Liver (tissue), 9 donors: ENCODE results near the gene DCXR. TPM values are rescaled to one million over a fixed set of nuclear protein-coding genes. Genes with fewer than 3 reads are reported as not detected.

Source experiments
- DNase-seq: peaks from one replicate; pipeline ENCODE4 v3.0.0-alpha.2; 2017; ENCODE audit warnings: low spot score
- H3K27ac ChIP-seq, 2 donors: one replicate each; pipeline ENCODE4 v1.7.0; 2013; ENCODE audit warnings: inconsistent platforms in 2 of 2, low read length in 2 of 2, control low read depth in 1 of 2, low read depth in 1 of 2, mild to moderate bottlenecking in 1 of 2
- H3K27me3 ChIP-seq, 4 donors: one replicate each; pipeline versions ENCODE4 v1.6.1 to v1.7.0; 2013; ENCODE audit warnings: low read length in 3 of 4, inconsistent platforms in 1 of 4, mild to moderate bottlenecking in 1 of 4, moderate library complexity in 1 of 4; ENCODE audit not compliant: control insufficient read depth in 4 of 4, insufficient read depth in 4 of 4
- H3K36me3 ChIP-seq, 4 donors: one replicate each; pipeline versions ENCODE4 v1.6.1 to v1.7.0; 2013; ENCODE audit warnings: low read length in 3 of 4, mild to moderate bottlenecking in 3 of 4, low read depth in 1 of 4, moderate library complexity in 1 of 4; ENCODE audit not compliant: control insufficient read depth in 4 of 4, insufficient read depth in 3 of 4
- H3K4me1 ChIP-seq, 4 donors: one replicate each; pipeline versions ENCODE4 v1.6.1 to v1.7.0; 2013; ENCODE audit warnings: low read length in 3 of 4, mild to moderate bottlenecking in 3 of 4, moderate library complexity in 1 of 4; ENCODE audit not compliant: control insufficient read depth in 4 of 4, insufficient read depth in 4 of 4
- H3K4me3 ChIP-seq, 3 donors: one replicate each; pipeline versions ENCODE4 v1.6.1 to v1.7.0; 2013; ENCODE audit warnings: low read length in 3 of 3, control low read depth in 1 of 3, low read depth in 1 of 3, mild to moderate bottlenecking in 1 of 3
- H3K9ac ChIP-seq, 2 donors: one replicate each; pipeline ENCODE4 v1.7.0; 2013; ENCODE audit warnings: low read length in 2 of 2, mild to moderate bottlenecking in 2 of 2, moderate library complexity in 2 of 2, control low read depth in 1 of 2, low read depth in 1 of 2
- H3K9me3 ChIP-seq, 4 donors: one replicate each; pipeline versions ENCODE4 v1.6.1 to v1.7.0; 2013; ENCODE audit warnings: low read length in 3 of 4; ENCODE audit not compliant: control insufficient read depth in 4 of 4
- FOXA1 ChIP-seq: IDR thresholded peaks from 2 replicates; pipeline ENCODE4 v1.6.1; 2016; ENCODE audit warnings: antibody characterized with exemption
- GABPA ChIP-seq, 2 donors: IDR thresholded peaks in 1 of 2; conservative IDR thresholded peaks in 1 of 2; 2 replicates each; pipeline ENCODE4 v1.6.1; 2016; ENCODE audit warnings: antibody characterized with exemption in 2 of 2, mild to moderate bottlenecking in 1 of 2, moderate library complexity in 1 of 2
- HNF4A ChIP-seq, 2 donors: conservative IDR thresholded peaks; 2 replicates each; pipeline ENCODE4 v1.6.1; 2016; ENCODE audit warnings: antibody characterized with exemption in 2 of 2, mild to moderate bottlenecking in 2 of 2
- HNF4G ChIP-seq: IDR thresholded peaks from 2 replicates; pipeline ENCODE4 v1.6.1; 2016; ENCODE audit warnings: antibody characterized with exemption
- JUND ChIP-seq, 2 donors: IDR thresholded peaks; 2 replicates each; pipeline ENCODE4 v1.6.1; 2016; ENCODE audit warnings: antibody characterized with exemption in 2 of 2
- NR2F2 ChIP-seq: IDR thresholded peaks from 2 replicates; pipeline ENCODE4 v1.6.1; 2016; ENCODE audit warnings: antibody characterized with exemption
- RXRA ChIP-seq, 2 donors: IDR thresholded peaks; 2 replicates each; pipeline ENCODE4 v1.6.1; 2017 to 2018; ENCODE audit warnings: antibody characterized with exemption in 2 of 2, mild to moderate bottlenecking in 1 of 2
- SP1 ChIP-seq: IDR thresholded peaks from 2 replicates; pipeline ENCODE4 v1.6.1; 2018; ENCODE audit warnings: antibody characterized with exemption, mild to moderate bottlenecking
- TAF1 ChIP-seq: conservative IDR thresholded peaks from 2 replicates; pipeline ENCODE4 v1.6.1; 2016; ENCODE audit warnings: antibody characterized with exemption, mild to moderate bottlenecking
- YY1 ChIP-seq: IDR thresholded peaks from 2 replicates; pipeline ENCODE4 v1.6.1; 2016; ENCODE audit warnings: antibody characterized with exemption, mild to moderate bottlenecking
- WGBS: extraction: QIAGEN DNeasy Blood & Tissue Kit; methylation state at CpG from one replicate; pipeline ENCODE4 v1.1.7; 2013; 5-methylcytosine and 5-hydroxymethylcytosine counted together
- polyA plus RNA-seq, 2 donors: library from polyadenylated mRNA; stranded (reverse) in 1 of 2; unstranded in 1 of 2; fragments of 200-250 nt in 1 of 2; fragments of >200 nt in 1 of 2; fragmentation: Nextera tagmentation in 1 of 2; extraction: Ambion mirVana in 1 of 2; gene quantifications; one replicate each; pipeline versions ENCODE4 v1.2.1 to v1.2.3, GENCODE V29; 2013 to 2015
- total RNA-seq, 2 donors: library from RNA; depleted of rRNA; stranded (reverse); fragments of >200 nt; gene quantifications; one replicate each; pipeline ENCODE4 v1.2.3, GENCODE V29; 2014
- TF ChIP-seq, protein P1 (sequence below): IDR thresholded peaks from 2 replicates; pipeline ENCODE4 v1.6.1; 2016; ENCODE audit warnings: antibody characterized with exemption
- TF ChIP-seq, protein P2 (sequence below): IDR thresholded peaks from 2 replicates; pipeline ENCODE4 v1.6.1; 2016; ENCODE audit warnings: antibody characterized with exemption, mild to moderate bottlenecking
- TF ChIP-seq, protein P3 (sequence below): IDR thresholded peaks from 2 replicates; pipeline ENCODE4 v1.6.1; 2016; ENCODE audit warnings: antibody characterized with exemption
- TF ChIP-seq, protein P4 (sequence below): IDR thresholded peaks from 2 replicates; pipeline ENCODE4 v1.6.1; 2016; ENCODE audit warnings: antibody characterized with exemption
- donor health status: healthy.
- donor health status: healthy.
- donor health status: healthy.
- donor health status: healthy.
- donor health status: healthy.

DCXR gene
- total and polyA plus RNA-seq, 4 donors, result 58.6 to 1,190 (median 585) TPM

DNA sequence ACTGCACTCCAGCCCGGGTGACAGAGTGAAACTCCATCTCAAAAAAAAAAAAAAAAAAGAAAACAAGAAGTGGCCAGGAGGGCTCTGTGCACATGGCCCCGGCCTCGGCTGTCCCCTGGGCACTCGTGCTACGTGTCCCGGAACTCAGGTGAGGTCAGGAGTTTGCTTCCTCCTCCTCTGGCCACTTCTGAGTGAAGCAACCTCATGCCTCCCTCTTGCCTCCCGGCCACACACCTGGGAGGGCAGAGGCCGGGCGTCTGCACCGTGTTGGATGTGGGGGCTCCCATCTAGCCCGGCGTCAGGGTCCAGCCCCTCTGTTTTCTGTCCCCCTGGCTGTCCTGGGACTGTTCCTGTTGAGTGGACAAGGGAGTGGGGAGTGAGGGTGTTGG is 37.9 kb downstream of the DCXR start:
- no peak overlapping the region for H3K9ac ChIP-seq
- peaks cover 6 to 21% (median 12%) of the 10 kb centered on the region in 4 donors for H3K4me1 ChIP-seq
- no peak for DNase-seq
- peaks cover 0 to 3% (median under 1%) of the 10 kb centered on the region in 4 donors for H3K36me3 ChIP-seq
- 76% methylated on average over 12 of the region's 12 CpGs for WGBS
- H3K4me3 ChIP-seq, result no peak overlapping the region
- H3K27ac ChIP-seq, result peak overlapping the region in 1 of 2 donors; percentile 52
- no peaks in the 10 kb centered on the region for H3K27me3 ChIP-seq
- TF ChIP-seq YY1, result no peak
- TF ChIP-seq, protein P1, sequence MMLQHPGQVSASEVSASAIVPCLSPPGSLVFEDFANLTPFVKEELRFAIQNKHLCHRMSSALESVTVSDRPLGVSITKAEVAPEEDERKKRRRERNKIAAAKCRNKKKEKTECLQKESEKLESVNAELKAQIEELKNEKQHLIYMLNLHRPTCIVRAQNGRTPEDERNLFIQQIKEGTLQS, result no peak
- TF ChIP-seq RXRA (IDR thresholded peaks at IDR 0.05), result peak in 1 of 2 donors; percentile 7
- TF ChIP-seq JUND (IDR thresholded peaks at IDR 0.05), result no peak
- TF ChIP-seq, protein P2, sequence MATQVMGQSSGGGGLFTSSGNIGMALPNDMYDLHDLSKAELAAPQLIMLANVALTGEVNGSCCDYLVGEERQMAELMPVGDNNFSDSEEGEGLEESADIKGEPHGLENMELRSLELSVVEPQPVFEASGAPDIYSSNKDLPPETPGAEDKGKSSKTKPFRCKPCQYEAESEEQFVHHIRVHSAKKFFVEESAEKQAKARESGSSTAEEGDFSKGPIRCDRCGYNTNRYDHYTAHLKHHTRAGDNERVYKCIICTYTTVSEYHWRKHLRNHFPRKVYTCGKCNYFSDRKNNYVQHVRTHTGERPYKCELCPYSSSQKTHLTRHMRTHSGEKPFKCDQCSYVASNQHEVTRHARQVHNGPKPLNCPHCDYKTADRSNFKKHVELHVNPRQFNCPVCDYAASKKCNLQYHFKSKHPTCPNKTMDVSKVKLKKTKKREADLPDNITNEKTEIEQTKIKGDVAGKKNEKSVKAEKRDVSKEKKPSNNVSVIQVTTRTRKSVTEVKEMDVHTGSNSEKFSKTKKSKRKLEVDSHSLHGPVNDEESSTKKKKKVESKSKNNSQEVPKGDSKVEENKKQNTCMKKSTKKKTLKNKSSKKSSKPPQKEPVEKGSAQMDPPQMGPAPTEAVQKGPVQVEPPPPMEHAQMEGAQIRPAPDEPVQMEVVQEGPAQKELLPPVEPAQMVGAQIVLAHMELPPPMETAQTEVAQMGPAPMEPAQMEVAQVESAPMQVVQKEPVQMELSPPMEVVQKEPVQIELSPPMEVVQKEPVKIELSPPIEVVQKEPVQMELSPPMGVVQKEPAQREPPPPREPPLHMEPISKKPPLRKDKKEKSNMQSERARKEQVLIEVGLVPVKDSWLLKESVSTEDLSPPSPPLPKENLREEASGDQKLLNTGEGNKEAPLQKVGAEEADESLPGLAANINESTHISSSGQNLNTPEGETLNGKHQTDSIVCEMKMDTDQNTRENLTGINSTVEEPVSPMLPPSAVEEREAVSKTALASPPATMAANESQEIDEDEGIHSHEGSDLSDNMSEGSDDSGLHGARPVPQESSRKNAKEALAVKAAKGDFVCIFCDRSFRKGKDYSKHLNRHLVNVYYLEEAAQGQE, result no peak
- TF ChIP-seq, protein P3, sequence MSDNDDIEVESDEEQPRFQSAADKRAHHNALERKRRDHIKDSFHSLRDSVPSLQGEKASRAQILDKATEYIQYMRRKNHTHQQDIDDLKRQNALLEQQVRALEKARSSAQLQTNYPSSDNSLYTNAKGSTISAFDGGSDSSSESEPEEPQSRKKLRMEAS, result no peak
- TF ChIP-seq FOXA1, result no peak
- no peak for TF ChIP-seq HNF4A (conservative IDR thresholded peaks at IDR 0.05)
- TF ChIP-seq NR2F2, result no peak
- H3K9me3 ChIP-seq, result no peaks in the 10 kb centered on the region

DNA sequence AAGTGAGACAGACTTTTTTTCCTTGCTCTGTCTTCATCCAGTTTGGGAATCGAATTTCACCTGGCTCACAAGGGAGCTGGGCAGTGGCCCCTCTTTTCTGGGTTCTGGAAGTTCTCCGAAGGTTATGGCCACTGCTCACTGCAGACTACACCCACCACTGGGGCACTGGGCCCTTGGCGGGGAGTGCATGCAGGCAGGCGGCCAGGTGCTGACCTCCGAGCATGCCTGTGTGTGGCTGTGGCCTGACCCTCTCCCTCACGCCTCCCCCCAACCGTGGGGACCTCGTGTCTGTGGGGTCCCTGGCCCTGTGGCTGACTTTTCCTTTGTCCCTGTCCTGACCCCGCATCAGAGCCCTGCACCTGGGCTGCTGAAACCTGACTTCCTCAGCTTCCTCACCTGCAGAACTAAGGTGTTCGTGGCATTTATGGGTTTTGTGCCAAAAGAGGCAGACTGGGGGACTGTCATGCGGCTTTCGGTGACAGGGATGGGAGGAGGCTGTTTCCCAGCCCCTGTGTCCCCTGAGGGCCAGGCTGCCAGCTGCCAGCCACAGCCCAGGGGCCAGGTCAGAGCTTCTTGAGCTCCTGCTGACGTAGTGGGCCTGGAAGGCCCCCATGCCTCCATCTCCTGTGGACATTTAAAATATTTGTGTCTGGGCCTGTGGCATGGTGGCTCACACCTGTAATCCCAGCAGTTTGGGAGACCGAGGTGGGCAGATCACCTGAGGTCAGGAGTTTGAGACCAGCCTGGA is 38.6 kb downstream of the DCXR start:
- H3K4me1 ChIP-seq, result peaks cover 6 to 25% (median 17%) of the 10 kb centered on the region in 4 donors
- 91% methylated on average over 14 of the region's 14 CpGs for WGBS
- no peak overlapping the region for H3K27ac ChIP-seq
- DNase-seq, result no peak
- no peaks in the 10 kb centered on the region for H3K27me3 ChIP-seq
- TF ChIP-seq SP1 (no peak), RXRA (IDR thresholded peaks at IDR 0.05) (no peak), NR2F2 (no peak), HNF4G (no peak), GABPA (IDR thresholded peaks at IDR 0.05 in 1 of 2, conservative IDR thresholded peaks at IDR 0.05 in 1 of 2) (no peak), TAF1 (no peak), FOXA1 (no peak)
- TF ChIP-seq, protein P2, result no peak
- TF ChIP-seq, protein P4, sequence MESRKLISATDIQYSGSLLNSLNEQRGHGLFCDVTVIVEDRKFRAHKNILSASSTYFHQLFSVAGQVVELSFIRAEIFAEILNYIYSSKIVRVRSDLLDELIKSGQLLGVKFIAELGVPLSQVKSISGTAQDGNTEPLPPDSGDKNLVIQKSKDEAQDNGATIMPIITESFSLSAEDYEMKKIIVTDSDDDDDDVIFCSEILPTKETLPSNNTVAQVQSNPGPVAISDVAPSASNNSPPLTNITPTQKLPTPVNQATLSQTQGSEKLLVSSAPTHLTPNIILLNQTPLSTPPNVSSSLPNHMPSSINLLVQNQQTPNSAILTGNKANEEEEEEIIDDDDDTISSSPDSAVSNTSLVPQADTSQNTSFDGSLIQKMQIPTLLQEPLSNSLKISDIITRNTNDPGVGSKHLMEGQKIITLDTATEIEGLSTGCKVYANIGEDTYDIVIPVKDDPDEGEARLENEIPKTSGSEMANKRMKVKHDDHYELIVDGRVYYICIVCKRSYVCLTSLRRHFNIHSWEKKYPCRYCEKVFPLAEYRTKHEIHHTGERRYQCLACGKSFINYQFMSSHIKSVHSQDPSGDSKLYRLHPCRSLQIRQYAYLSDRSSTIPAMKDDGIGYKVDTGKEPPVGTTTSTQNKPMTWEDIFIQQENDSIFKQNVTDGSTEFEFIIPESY, result no peak
- no peaks in the 10 kb centered on the region for H3K9me3 ChIP-seq
- H3K36me3 ChIP-seq, result peaks cover 0 to 3% (median 2%) of the 10 kb centered on the region in 4 donors
- H3K4me3 ChIP-seq, result no peak overlapping the region
- H3K9ac ChIP-seq, result no peak overlapping the region
